HG03432 (cell line): ENCODE data around the gene TRIM27.
A peak's percentile ranks its signal among the peaks of the same experiment; 100 is the strongest.
"Not testable (repeated sequence)": the region's sequence is repeated elsewhere in the genome, so short reads cannot be mapped to it uniquely, and the experiment has no call there.

Source experiments
- ATAC-seq: cut with Tn5 transposase; IDR thresholded peaks from one replicate; pipeline ENCODE4 v1.9.1; 2021; ENCODE audit warnings: mild to moderate bottlenecking, moderate library complexity; ENCODE audit not compliant: unreplicated experiment

TRIM27 gene, protein sequence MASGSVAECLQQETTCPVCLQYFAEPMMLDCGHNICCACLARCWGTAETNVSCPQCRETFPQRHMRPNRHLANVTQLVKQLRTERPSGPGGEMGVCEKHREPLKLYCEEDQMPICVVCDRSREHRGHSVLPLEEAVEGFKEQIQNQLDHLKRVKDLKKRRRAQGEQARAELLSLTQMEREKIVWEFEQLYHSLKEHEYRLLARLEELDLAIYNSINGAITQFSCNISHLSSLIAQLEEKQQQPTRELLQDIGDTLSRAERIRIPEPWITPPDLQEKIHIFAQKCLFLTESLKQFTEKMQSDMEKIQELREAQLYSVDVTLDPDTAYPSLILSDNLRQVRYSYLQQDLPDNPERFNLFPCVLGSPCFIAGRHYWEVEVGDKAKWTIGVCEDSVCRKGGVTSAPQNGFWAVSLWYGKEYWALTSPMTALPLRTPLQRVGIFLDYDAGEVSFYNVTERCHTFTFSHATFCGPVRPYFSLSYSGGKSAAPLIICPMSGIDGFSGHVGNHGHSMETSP

DNA sequence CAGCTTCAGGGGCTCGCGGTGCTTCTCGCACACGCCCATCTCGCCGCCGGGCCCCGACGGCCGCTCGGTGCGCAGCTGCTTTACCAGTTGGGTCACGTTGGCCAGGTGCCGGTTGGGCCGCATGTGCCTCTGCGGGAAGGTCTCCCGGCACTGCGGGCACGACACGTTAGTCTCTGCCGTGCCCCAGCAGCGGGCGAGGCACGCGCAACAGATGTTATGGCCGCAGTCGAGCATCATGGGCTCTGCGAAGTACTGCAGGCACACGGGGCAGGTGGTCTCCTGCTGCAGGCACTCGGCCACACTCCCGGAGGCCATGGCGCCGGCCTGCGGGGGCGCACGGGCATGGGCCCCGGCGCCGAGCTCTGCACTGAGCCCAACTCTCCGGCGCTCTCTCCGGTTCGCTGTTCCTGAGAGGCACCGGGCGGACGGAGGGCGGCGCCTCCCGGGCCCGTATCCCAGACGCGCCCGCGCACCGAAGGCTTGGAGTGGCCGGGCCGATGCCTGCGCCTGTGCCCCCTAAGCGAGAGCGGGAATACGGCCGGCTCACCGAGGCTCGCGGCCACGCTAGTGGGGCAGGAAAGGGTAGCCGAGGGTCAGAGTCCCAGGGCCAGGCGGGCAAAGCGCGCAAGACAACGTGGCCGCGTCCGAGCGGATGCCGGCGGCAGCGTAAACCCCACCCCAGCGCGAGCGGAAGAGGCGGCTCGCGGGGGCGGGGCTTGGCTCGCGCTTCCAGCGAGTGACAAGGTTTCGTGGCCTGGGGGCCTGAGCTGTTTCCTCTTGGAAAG, at the start of gene TRIM27:
Gene TRIM27, minus strand, starts transcription at position 668 of the 785 bp plus-strand sequence. Its CDS starts 353 bp downstream, at position 315.
- ATAC-seq, result peak; percentile 89

- not testable (repeated sequence) for ATAC-seq
Measured at GRCh38 chr6:28970056-28970455, 46.3 kb upstream of the TRIM27 start.

GRCh38 chr6:28969129-28969528, 45.3 kb upstream of the TRIM27 start:
- ATAC-seq, result no peak

GRCh38 chr6:28968476-28968875, 44.7 kb upstream of the TRIM27 start:
- ATAC-seq, result no peak

- ATAC-seq, result no peak
Measured at GRCh38 chr6:28965706-28966105, 41.9 kb upstream of the TRIM27 start.

- no peak for ATAC-seq
Measured at GRCh38 chr6:28960846-28961500, 37.2 kb upstream of the TRIM27 start.

GRCh38 chr6:28958561-28959243, 34.9 kb upstream of the TRIM27 start:
- ATAC-seq, result not testable (repeated sequence)

DNA sequence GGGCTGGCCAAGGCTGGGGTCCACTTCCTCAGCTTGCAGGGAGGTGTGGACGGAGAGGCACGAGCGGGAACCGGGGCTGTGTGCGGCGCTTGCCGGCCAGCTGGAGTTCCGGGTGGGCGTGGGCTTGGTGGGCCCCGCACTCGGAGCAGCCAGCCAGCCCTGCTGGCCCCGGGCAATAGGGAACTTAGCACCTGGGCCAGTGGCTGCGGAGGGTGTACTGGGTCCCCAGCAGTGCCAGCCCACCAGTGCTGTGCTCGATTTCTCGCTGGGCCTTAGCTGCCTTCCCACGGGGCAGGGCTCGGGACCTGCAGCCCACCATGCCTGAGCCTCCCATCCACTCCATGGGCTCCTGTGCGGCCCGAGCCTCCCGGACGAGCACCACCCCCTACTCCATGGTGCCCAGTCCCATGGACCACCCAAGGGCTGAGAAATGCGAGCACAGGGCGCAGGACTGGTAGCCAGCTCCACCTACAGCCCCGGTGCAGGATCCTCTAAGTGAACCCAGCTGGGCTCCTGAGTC, 34.1 kb upstream of the TRIM27 start:
- not testable (repeated sequence) for ATAC-seq

DNA sequence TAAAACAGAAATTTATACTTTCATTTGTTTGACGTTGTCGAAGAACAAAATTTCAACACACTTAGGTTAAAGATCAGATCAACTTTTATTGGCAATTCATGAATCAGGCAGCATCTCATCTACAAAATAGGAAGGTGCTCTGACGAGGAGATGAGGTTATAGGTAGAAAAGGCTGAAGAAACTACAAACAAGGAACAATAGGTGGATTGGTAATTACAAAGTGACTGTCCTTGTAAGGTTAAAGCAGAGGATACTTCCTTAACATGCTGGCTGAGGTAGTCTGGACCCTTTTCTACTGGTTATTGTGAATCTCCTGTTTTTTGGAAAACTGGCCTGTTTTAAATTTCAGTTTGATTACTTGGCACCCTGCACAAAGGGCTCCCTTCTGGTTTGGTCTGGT, 32.5 kb upstream of the TRIM27 start:
- ATAC-seq, result no peak

GRCh38 chr6:28953585-28954258, 29.9 kb upstream of the TRIM27 start:
- ATAC-seq, result no peak

GRCh38 chr6:28953039-28953584, 29.3 kb upstream of the TRIM27 start:
- peak; percentile 69 for ATAC-seq

GRCh38 chr6:28949656-28950195, 25.9 kb upstream of the TRIM27 start:
- not testable (repeated sequence) for ATAC-seq

- ATAC-seq, result no peak
Measured at GRCh38 chr6:28948782-28949486, 25.1 kb upstream of the TRIM27 start.

DNA sequence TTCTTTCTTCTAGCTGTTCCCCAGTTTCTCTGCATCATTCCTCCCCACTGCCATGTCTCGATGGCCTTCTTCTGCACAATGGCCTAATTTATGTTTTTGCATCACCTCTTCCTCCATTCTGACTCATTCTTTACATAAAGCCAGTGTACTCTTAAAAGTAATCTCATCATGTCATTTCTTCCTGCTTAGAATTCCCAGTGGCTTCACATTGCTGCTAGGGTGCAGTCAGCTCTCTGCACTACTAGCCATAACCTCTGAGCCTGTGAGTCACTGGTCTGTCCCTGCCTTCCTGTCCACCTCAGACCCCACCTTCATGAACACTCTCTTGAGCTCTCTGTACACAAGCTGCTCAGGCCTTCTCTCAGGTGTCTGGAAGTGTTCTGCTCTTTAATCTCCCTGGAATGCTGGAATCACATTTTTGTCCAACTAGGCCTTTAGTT, 24.1 kb upstream of the TRIM27 start:
- ATAC-seq, result no peak

DNA sequence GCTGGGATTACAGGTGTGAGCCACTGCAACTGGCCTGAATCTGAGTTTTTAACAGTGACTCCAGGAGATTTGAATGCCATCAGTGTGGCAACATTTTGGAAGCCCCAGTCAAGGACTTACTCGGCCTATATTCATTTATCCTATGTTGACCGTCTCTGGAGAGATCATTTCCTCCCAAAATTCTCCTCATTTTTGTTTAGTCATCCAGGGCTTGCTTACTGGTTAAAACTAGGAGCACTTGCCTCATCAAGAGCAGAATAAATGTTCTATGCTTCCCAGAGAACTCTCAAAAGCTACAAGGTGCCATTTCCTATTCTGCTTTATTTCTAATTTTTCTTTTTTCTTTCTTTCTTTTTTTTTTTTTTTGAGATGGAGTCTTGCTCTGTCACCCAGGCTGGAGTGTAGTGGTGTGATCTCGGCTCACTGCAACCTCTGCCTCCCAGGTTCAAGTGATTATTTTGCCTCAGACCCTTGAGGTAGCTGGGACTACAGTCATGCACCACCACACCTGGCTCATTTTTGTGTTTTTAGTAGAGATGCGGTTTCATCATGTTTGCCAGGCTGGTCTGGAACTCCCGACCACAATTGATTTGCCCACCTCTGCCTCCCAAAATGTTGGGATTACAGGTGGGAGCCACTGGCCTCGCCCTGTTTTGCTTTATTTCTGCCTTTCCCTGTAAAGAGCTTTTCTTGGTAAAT, 23.4 kb upstream of the TRIM27 start:
- no peak for ATAC-seq

GRCh38 chr6:28945349-28945748, 21.6 kb upstream of the TRIM27 start:
- no peak for ATAC-seq

DNA sequence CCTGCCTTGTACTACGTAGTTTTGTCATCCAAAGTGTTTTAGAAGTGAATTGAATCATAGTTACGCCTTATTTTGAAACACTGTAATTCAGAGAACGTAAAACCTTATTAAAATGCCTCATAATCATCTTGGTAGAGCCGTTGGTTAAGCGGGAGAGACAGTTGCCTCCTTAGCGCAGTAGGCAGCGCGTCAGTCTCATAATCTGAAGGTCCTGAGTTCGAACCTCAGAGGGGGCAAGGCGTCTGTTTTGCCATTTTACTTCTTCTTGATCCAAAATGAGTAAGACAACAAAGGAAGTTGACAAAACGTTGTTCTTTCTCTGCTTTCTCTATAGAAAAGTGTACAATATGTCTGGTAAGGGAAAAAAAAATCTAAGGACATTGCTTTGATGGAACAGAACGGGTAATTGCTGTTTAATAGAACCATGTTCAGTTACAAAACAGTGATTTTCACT, 20.7 kb upstream of the TRIM27 start:
- ATAC-seq, result no peak
